ENCODE measurements around the gene FERMT2.

- no peak for TF ChIP-seq CTCF (IDR thresholded peaks at IDR 0.05; ENCODE audit: low read depth, low read length, missing input control)
- no peak for TF ChIP-seq YY1 (IDR thresholded peaks at IDR 0.05)
These were observed 68.0 kb downstream of the FERMT2 start for GRCh38 chr14:52882824-52883223.
